Activated naive CD4-positive, alpha-beta T cell treated with anti-CD3 and anti-CD28 coated beads for 36 hours (primary cell): Measurements from ENCODE around the gene MMP8. TPM values are rescaled to one million over a fixed set of nuclear protein-coding genes. Genes with fewer than 3 reads are reported as not detected.

Experiments used
- CTCF ChIA-PET: fragments of 350-600 bp; sonication (Branson Sonifier 250); formaldehyde crosslinking; loops from one replicate; lab custom pipeline; 2021; ENCODE audit warnings: antibody characterized with exemption; lab: Charles Lee
- DNase-seq: peaks from one replicate; pipeline ENCODE4 v3.0.0-alpha.2; 2020
- H3K27ac Mint-ChIP-seq: one replicate; pipeline ENCODE4 v1.8.0; 2021; ENCODE audit warnings: mild to moderate bottlenecking, mixed read lengths
- H3K27me3 Mint-ChIP-seq: one replicate; pipeline ENCODE4 v1.8.0; 2021; ENCODE audit warnings: low read depth, mixed read lengths
- H3K36me3 Mint-ChIP-seq: one replicate; pipeline ENCODE4 v1.8.0; 2021; ENCODE audit warnings: low read depth, mixed read lengths
- H3K4me1 Mint-ChIP-seq: one replicate; pipeline ENCODE4 v1.8.0; 2021; ENCODE audit warnings: low read depth, mixed read lengths
- H3K4me3 Mint-ChIP-seq: one replicate; pipeline ENCODE4 v1.8.0; 2021; ENCODE audit warnings: mild to moderate bottlenecking, moderate library complexity, mixed read lengths
- H3K9me3 Mint-ChIP-seq: one replicate; pipeline ENCODE4 v1.8.0; 2021; ENCODE audit warnings: mixed read lengths
- intact Hi-C: fragments of 100-400 bp; cut with micrococcal nuclease; formaldehyde crosslinking; loops from one replicate; pipeline ENCODE4 v1.15.1; 2023
- total RNA-seq, 2 experiments: library from RNA; stranded (reverse); gene quantifications; one replicate each; pipeline ENCODE4 v1.2.3, GENCODE V29; 2021

The MMP8 gene
- total RNA-seq, 2 experiments from 2014 or later: not detected

- peaks cover 7% of the 10 kb centered on the region for H3K27me3 Mint-ChIP-seq
- intact Hi-C loops: no loop called here
- no peak overlapping the region for H3K27ac Mint-ChIP-seq
- H3K36me3 Mint-ChIP-seq: no peaks in the 10 kb centered on the region
- CTCF ChIA-PET: no interaction called here
- H3K9me3 Mint-ChIP-seq: no peaks in the 10 kb centered on the region
- no peaks in the 10 kb centered on the region for H3K4me1 Mint-ChIP-seq
- H3K4me3 Mint-ChIP-seq: no peak overlapping the region
- no peak for DNase-seq
These were observed 8.2 kb downstream of the MMP8 start for GRCh38 chr11:102716527-102716926.

GRCh38 chr11:102712137-102712536 is 12.6 kb downstream of the MMP8 start:
- DNase-seq: no peak
- intact Hi-C loops: no loop called here
- no peak overlapping the region for H3K27ac Mint-ChIP-seq
- no peaks in the 10 kb centered on the region for H3K9me3 Mint-ChIP-seq
- CTCF ChIA-PET: no interaction called here
- H3K36me3 Mint-ChIP-seq: no peaks in the 10 kb centered on the region
- peaks cover 3% of the 10 kb centered on the region for H3K27me3 Mint-ChIP-seq
- H3K4me3 Mint-ChIP-seq: no peak overlapping the region
- no peaks in the 10 kb centered on the region for H3K4me1 Mint-ChIP-seq

- CTCF ChIA-PET: interaction anchor here (1.1 kb wide), 1 partner anchor 43 kb away, joined by 3 read pairs; no protein-coding TSS in a partner anchor
- no peak overlapping the region for H3K27ac Mint-ChIP-seq
- H3K4me3 Mint-ChIP-seq: no peak overlapping the region
- no peaks in the 10 kb centered on the region for H3K4me1 Mint-ChIP-seq
- DNase-seq: no peak
- intact Hi-C loops: no loop called here
- peaks cover 3% of the 10 kb centered on the region for H3K27me3 Mint-ChIP-seq
- H3K36me3 Mint-ChIP-seq: no peaks in the 10 kb centered on the region
- H3K9me3 Mint-ChIP-seq: no peaks in the 10 kb centered on the region
These were observed 15.4 kb downstream of the MMP8 start for GRCh38 chr11:102709201-102709945.

GRCh38 chr11:102708654-102709053 is 16.1 kb downstream of the MMP8 start:
- Mint-ChIP-seq H3K27me3 (peaks cover 3% of the 10 kb centered on the region), H3K36me3 (no peaks in the 10 kb centered on the region), H3K27ac (no peak overlapping the region), H3K4me1 (no peaks in the 10 kb centered on the region), H3K9me3 (no peaks in the 10 kb centered on the region), H3K4me3 (no peak overlapping the region)
- no peak for DNase-seq
- intact Hi-C loops: no loop called here
- CTCF ChIA-PET: no interaction called here

- CTCF ChIA-PET: no interaction called here
- DNase-seq: no peak
- Mint-ChIP-seq H3K27ac (no peak within 1 kb of the TSS), H3K36me3 (no peaks in the 10 kb centered on the region), H3K4me1 (no peaks in the 10 kb centered on the region), H3K27me3 (peaks cover 1% of the 10 kb centered on the region), H3K4me3 (no peak within 1 kb of the TSS), H3K9me3 (no peaks in the 10 kb centered on the region)
- intact Hi-C loops: no loop called here
These were observed 19.1 kb downstream of the MMP8 start, which contains the start of gene MMP27 for GRCh38 chr11:102705626-102706025. Gene MMP27, minus strand, starts transcription at chr11:102705769. Its CDS starts 55 bp downstream, at chr11:102705714.

- Mint-ChIP-seq H3K4me3 (no peak overlapping the region), H3K27ac (no peak overlapping the region), H3K27me3 (no peaks in the 10 kb centered on the region), H3K36me3 (no peaks in the 10 kb centered on the region), H3K9me3 (no peaks in the 10 kb centered on the region), H3K4me1 (no peaks in the 10 kb centered on the region)
- intact Hi-C loops: no loop called here
- CTCF ChIA-PET: interaction anchor here (1.4 kb wide), 1 partner anchor 27 kb away, joined by 3 read pairs; no protein-coding TSS in a partner anchor
- DNase-seq: no peak
These were observed 19.9 kb downstream of the MMP8 start for GRCh38 chr11:102704841-102705240.

- Mint-ChIP-seq H3K4me1 (no peaks in the 10 kb centered on the region), H3K27me3 (no peaks in the 10 kb centered on the region), H3K4me3 (no peak overlapping the region), H3K27ac (no peak overlapping the region), H3K9me3 (no peaks in the 10 kb centered on the region), H3K36me3 (no peaks in the 10 kb centered on the region)
- no peak for DNase-seq
- CTCF ChIA-PET: interaction anchor here (1.4 kb wide), 1 partner anchor 27 kb away, joined by 3 read pairs; no protein-coding TSS in a partner anchor
- intact Hi-C loops: no loop called here
These were observed 20.8 kb downstream of the MMP8 start for GRCh38 chr11:102703826-102704493.

GRCh38 chr11:102695201-102695600 is 29.6 kb downstream of the MMP8 start:
- Mint-ChIP-seq H3K36me3 (no peaks in the 10 kb centered on the region), H3K4me3 (no peak overlapping the region), H3K9me3 (no peaks in the 10 kb centered on the region), H3K4me1 (no peaks in the 10 kb centered on the region), H3K27ac (no peak overlapping the region), H3K27me3 (peaks cover 9% of the 10 kb centered on the region)
- CTCF ChIA-PET: no interaction called here
- DNase-seq: no peak
- intact Hi-C loops: no loop called here

GRCh38 chr11:102685754-102686153 is 39.0 kb downstream of the MMP8 start:
- CTCF ChIA-PET: interaction anchor here (1.0 kb wide), 1 partner anchor 19 kb away, joined by 4 read pairs; no protein-coding TSS in a partner anchor
- no peak overlapping the region for H3K27ac Mint-ChIP-seq

GRCh38 chr11:102685338-102685737 is 39.4 kb downstream of the MMP8 start:
- CTCF ChIA-PET: interaction anchor here (1.0 kb wide), 1 partner anchor 19 kb away, joined by 4 read pairs; no protein-coding TSS in a partner anchor
- intact Hi-C loops: no loop called here
- Mint-ChIP-seq H3K4me1 (no peaks in the 10 kb centered on the region), H3K4me3 (no peak overlapping the region), H3K36me3 (no peaks in the 10 kb centered on the region), H3K27ac (no peak overlapping the region), H3K27me3 (peaks cover 13% of the 10 kb centered on the region), H3K9me3 (no peaks in the 10 kb centered on the region)
- DNase-seq: no peak

More at GRCh38 chr11:102685754-102686153, 39.0 kb downstream of the MMP8 start:
- no peak for DNase-seq
- no peaks in the 10 kb centered on the region for H3K36me3 Mint-ChIP-seq
- peaks cover 13% of the 10 kb centered on the region for H3K27me3 Mint-ChIP-seq
- no peaks in the 10 kb centered on the region for H3K4me1 Mint-ChIP-seq
- no peaks in the 10 kb centered on the region for H3K9me3 Mint-ChIP-seq
- no peak overlapping the region for H3K4me3 Mint-ChIP-seq
- intact Hi-C loops: no loop called here

- intact Hi-C loops: no loop called here
- Mint-ChIP-seq H3K4me1 (no peaks in the 10 kb centered on the region), H3K36me3 (no peaks in the 10 kb centered on the region), H3K27me3 (peaks cover 18% of the 10 kb centered on the region), H3K9me3 (no peaks in the 10 kb centered on the region), H3K4me3 (no peak overlapping the region), H3K27ac (no peak overlapping the region)
- CTCF ChIA-PET: interaction anchor here (0.5 to 0.8 kb wide), 2 partner anchors 17 to 24 kb away, joined by 3 read pairs; no protein-coding TSS in a partner anchor
- DNase-seq: no peak
These were observed 41.5 kb downstream of the MMP8 start for GRCh38 chr11:102683277-102683676.

GRCh38 chr11:102680945-102681344 is 43.8 kb downstream of the MMP8 start:
- CTCF ChIA-PET: no interaction called here
- intact Hi-C loops: no loop called here
- no peak for DNase-seq
- Mint-ChIP-seq H3K27me3 (peaks cover 16% of the 10 kb centered on the region), H3K9me3 (no peaks in the 10 kb centered on the region), H3K4me1 (no peaks in the 10 kb centered on the region), H3K27ac (no peak overlapping the region), H3K36me3 (no peaks in the 10 kb centered on the region), H3K4me3 (no peak overlapping the region)
